ENCODE measurements around the gene ZNF117.
"Not testable (repeated sequence)": the region's sequence is repeated elsewhere in the genome, so short reads cannot be mapped to it uniquely, and the experiment has no call there.

The ZNF117 gene

GRCh38 chr7:64928252-64929187 lies 62.3 kb downstream of the ZNF117 start:
- not testable (repeated sequence) for DNase-seq (ENCODE audit: extremely low read depth in 1 of 2, low read depth in 1 of 2)
